DND-41 (cell line): Measurements from ENCODE around the gene FRAT2.

Source experiments
- EZH2 ChIP-seq: IDR thresholded peaks from 3 replicates; pipeline ENCODE4 v1.6.1; 2012; ENCODE audit warnings: borderline replicate concordance, low read depth, mild to moderate bottlenecking, moderate library complexity, low read length, inconsistent platforms; ENCODE audit not compliant: severe bottlenecking
- TF ChIP-seq, protein P1 (sequence below): IDR thresholded peaks from 2 replicates; pipeline ENCODE4 v1.5.1; 2012; ENCODE audit warnings: borderline replicate concordance, low read length, moderate library complexity, mild to moderate bottlenecking; ENCODE audit not compliant: poor library complexity, severe bottlenecking; ENCODE audit errors: extremely low read depth

DNA sequence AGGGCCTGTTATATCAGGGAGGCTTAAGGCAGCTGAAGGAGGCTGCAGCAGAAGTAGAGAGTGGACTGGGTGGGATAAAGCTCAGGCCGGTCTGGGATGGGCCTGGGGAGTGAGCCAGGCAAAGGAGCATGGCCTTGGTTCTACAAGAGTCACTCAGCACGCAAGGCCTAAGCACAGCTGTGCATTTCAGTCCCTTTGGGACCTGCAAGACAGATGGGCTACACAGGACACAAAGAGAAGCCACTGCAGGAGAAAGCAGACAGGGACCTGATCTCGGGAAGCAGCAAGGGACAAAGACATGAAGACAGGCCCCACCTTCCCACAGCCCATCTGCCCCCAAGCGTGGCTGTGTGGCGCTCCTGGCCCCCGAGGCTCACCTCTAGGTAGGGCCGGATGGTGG lies 37.2 kb upstream of the FRAT2 start:
- TF ChIP-seq, protein P1, sequence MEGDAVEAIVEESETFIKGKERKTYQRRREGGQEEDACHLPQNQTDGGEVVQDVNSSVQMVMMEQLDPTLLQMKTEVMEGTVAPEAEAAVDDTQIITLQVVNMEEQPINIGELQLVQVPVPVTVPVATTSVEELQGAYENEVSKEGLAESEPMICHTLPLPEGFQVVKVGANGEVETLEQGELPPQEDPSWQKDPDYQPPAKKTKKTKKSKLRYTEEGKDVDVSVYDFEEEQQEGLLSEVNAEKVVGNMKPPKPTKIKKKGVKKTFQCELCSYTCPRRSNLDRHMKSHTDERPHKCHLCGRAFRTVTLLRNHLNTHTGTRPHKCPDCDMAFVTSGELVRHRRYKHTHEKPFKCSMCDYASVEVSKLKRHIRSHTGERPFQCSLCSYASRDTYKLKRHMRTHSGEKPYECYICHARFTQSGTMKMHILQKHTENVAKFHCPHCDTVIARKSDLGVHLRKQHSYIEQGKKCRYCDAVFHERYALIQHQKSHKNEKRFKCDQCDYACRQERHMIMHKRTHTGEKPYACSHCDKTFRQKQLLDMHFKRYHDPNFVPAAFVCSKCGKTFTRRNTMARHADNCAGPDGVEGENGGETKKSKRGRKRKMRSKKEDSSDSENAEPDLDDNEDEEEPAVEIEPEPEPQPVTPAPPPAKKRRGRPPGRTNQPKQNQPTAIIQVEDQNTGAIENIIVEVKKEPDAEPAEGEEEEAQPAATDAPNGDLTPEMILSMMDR = no peak
- TF ChIP-seq EZH2 = no peak
